Stimulated activated CD4-positive, alpha-beta T cell treated with anti-CD3 and anti-CD28 coated beads, TNF-alpha, amount 100 ng/mL, for 4 hours (primary cell): ENCODE measurements around the gene GIT2.
A peak's percentile ranks its signal among the peaks of the same experiment; 100 is the strongest.
"Not testable (repeated sequence)": the region's sequence is repeated elsewhere in the genome, so short reads cannot be mapped to it uniquely, and the experiment has no call there.

ENCODE experiments used
- DNase-seq, 3 experiments: peaks; one replicate each; pipeline ENCODE4 v3.0.0-alpha.2; 2020; ENCODE audit warnings: low read depth in 3 of 3

Gene GIT2

GRCh38 chr12:109891731-109892130, 104.4 kb downstream of the GIT2 start:
- DNase-seq = not testable (repeated sequence)

GRCh38 chr12:109890620-109891170, 105.5 kb downstream of the GIT2 start:
- DNase-seq = no peak

DNA sequence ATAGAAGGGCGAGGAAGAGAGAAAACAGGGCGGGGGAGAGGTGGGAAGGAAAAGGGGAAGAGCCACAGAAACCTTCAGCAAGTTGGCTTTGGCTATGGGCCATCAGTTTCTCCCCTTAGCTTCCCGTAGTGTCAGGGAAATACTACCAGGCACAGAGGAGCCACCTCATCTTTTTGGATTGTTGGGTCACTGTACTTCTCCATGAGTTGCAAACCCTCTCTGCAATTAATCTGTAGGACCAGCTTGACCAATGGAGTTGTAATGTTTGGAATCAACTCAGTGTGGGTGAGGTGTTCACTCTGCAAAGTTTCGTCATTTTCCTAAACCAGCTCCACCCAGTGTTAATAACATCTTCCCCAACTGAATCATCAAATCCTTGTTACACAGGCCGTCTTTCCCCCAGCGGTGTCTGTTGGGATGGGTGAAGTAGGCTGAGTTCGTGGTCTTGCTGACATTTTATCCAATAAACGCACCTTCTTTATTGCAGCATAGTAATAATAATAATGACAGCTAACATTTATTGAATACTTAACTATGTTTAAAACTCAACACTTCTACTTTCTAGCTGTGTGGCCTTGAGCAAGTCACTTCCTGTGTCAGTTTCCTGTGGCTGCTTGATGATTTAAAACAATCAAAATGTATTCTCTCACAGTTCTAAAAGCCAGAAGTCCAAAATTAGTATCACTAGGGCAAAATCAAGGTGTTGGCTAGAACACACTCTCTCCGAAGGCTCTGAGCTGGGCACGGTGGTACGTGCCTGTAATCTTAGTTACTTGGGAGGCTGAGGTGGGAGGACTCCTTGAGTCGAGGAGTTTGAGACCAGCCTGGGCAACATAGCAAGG, 107.8 kb downstream of the GIT2 start:
- no peak for DNase-seq

DNA sequence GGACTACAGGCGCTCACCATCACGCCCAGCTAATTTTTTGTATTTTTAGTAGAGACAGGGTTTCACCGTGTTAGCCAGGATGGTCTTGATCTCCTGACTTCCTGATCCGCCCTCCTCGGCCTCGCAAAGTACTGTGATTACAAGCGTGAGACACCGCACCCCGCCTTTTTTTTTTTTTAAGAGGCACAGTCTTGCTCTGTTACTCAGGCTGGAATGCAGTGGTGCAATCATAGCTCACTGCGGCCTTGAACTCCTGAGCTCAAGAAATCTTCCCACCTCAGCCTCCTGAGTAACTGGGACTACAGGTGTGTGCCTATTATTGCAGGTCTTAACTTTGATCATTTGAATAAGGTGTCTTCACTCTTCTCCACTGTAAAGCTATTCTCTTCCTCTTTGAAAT, 110.6 kb downstream of the GIT2 start:
- DNase-seq = no peak

GRCh38 chr12:109883461-109883860, 112.7 kb downstream of the GIT2 start:
- no peak for DNase-seq

- no peak for DNase-seq
Observed at GRCh38 chr12:109881752-109882151, 114.4 kb downstream of the GIT2 start.

GRCh38 chr12:109880938-109881337, 115.2 kb downstream of the GIT2 start:
- DNase-seq = no peak

- peak; percentile 80 to 86 (median 82) for DNase-seq
Observed at GRCh38 chr12:109880043-109880931, 115.9 kb downstream of the GIT2 start, which contains the start of gene GLTP. Gene GLTP, minus strand, starts transcription at chr12:109880541. Its CDS starts 167 bp downstream, at chr12:109880374.
